T-cell (primary cell): ENCODE measurements around the gene SPAG17. TPM values are rescaled to one million over a fixed set of nuclear protein-coding genes. Genes with fewer than 3 reads are reported as not detected.
A peak's percentile ranks its signal among the peaks of the same experiment; 100 is the strongest.

Experiments used
- ATAC-seq, 4 experiments: fragments of 200-7000 bp in 3 of 4; fragments of 150-1000 bp in 1 of 4; cut with Tn5 transposase; replicated peaks in 1 of 4; 1 replicate in 3 of 4; 2 replicates in 1 of 4; pipeline ENCODE4 v1.10.0; 2021; ENCODE audit warnings: moderate library complexity in 3 of 4, mild to moderate bottlenecking in 2 of 4, moderate number of reproducible peaks in 1 of 4
- CTCF ChIA-PET, 2 donors: fragments of 300-600 bp; sonication (Branson Sonifier 250); formaldehyde crosslinking; loops; one replicate each; lab custom pipeline; 2022; ENCODE audit warnings: antibody characterized with exemption in 2 of 2; lab: Charles Lee
- POLR2A ChIA-PET, 2 donors: fragments of 300-600 bp; sonication (Branson Sonifier 250); formaldehyde crosslinking; loops; one replicate each; lab custom pipeline; 2022; ENCODE audit warnings: antibody characterized with exemption in 2 of 2; lab: Charles Lee
- DNase-seq, 35 experiments: peaks; one replicate each; pipeline versions ENCODE4 v3.0.0 to v3.0.0-alpha.2; 2013 to 2023
- H3K27ac ChIP-seq: one replicate; pipeline ENCODE4 v1.5.1; 2013; ENCODE audit warnings: low read length
- H3K27me3 ChIP-seq, 2 experiments: replicated peaks in 1 of 2; 1 replicate in 1 of 2; 2 replicates in 1 of 2; pipeline versions ENCODE4 v1.6.1 to v1.7.0; 2013; ENCODE audit warnings: low read length in 1 of 2, mixed read lengths in 1 of 2; ENCODE audit not compliant: control insufficient read depth in 2 of 2, insufficient read depth in 2 of 2; ENCODE audit errors: extremely low read depth in 1 of 2
- H3K36me3 ChIP-seq, 2 donors: 1 replicate in 1 of 2; 2 replicates in 1 of 2; pipeline versions ENCODE4 v1.6.1 to v1.7.0; 2013; ENCODE audit warnings: low read length in 1 of 2; ENCODE audit not compliant: control insufficient read depth in 2 of 2, insufficient read depth in 1 of 2; ENCODE audit errors: extremely low read depth in 1 of 2
- H3K4me1 ChIP-seq, 2 experiments: 1 replicate in 1 of 2; 2 replicates in 1 of 2; pipeline versions ENCODE4 v1.6.1 to v1.7.0; 2013; ENCODE audit warnings: low read length in 2 of 2, mixed read lengths in 1 of 2; ENCODE audit not compliant: insufficient read depth in 2 of 2, control insufficient read depth in 1 of 2; ENCODE audit errors: extremely low read depth in 1 of 2
- H3K4me3 ChIP-seq, 2 donors: 1 replicate in 1 of 2; 2 replicates in 1 of 2; pipeline versions ENCODE4 v1.5.1 to v1.7.0; 2013; ENCODE audit warnings: mild to moderate bottlenecking in 2 of 2, low read length in 1 of 2, moderate library complexity in 1 of 2; ENCODE audit not compliant: control insufficient read depth in 1 of 2; ENCODE audit errors: extremely low read depth in 1 of 2
- H3K9me3 ChIP-seq: 2 replicates; pipeline ENCODE4 v1.7.0; 2013
- H3K27ac Mint-ChIP-seq, 2 donors: one replicate each; pipeline ENCODE4 v1.8.0; 2020 to 2021; ENCODE audit warnings: mild to moderate bottlenecking in 2 of 2, mixed read lengths in 2 of 2
- H3K27me3 Mint-ChIP-seq, 2 donors: one replicate each; pipeline ENCODE4 v1.8.0; 2021 to 2022; ENCODE audit warnings: mixed read lengths in 2 of 2
- H3K36me3 Mint-ChIP-seq: one replicate; pipeline ENCODE4 v1.8.0; 2021; ENCODE audit warnings: mixed read lengths
- H3K4me1 Mint-ChIP-seq, 3 donors: one replicate each; pipeline ENCODE4 v1.8.0; 2020 to 2022; ENCODE audit warnings: mixed read lengths in 3 of 3, mild to moderate bottlenecking in 1 of 3
- H3K4me3 Mint-ChIP-seq, 3 donors: one replicate each; pipeline ENCODE4 v1.8.0; 2020 to 2022; ENCODE audit warnings: mild to moderate bottlenecking in 3 of 3, mixed read lengths in 3 of 3, moderate library complexity in 3 of 3
- H3K9me3 Mint-ChIP-seq, 3 donors: one replicate each; pipeline ENCODE4 v1.8.0; 2020 to 2022; ENCODE audit warnings: mixed read lengths in 3 of 3
- WGBS: methylation state at CpG from one replicate; pipeline ENCODE4 v1.1.5; 2013; ENCODE audit warnings: missing lambda C conversion rate; ENCODE audit not compliant: insufficient coverage; 5-methylcytosine and 5-hydroxymethylcytosine counted together
- total RNA-seq, 35 experiments: library from RNA in 6 of 35; stranded (reverse) in 6 of 35; fragments of 120-200 nt in 1 of 35; gene quantifications; one replicate each; pipeline versions ENCODE4 v1.2.1 to v1.2.4 and lab custom pipeline; 2013 to 2026

SPAG17 gene
- not detected for total RNA-seq
- not detected for total RNA-seq (2013)
- total RNA-seq (lab: John Stamatoyannopoulos, UW) = 0 to 0.18 (median 0) reads per million in 29 experiments

- Histone ChIP-seq H3K4me3 (peak within 1 kb of the TSS in 1 of 2 donors; percentile 25), H3K27ac (no peak within 1 kb of the TSS), H3K9me3 (no peaks in the 10 kb centered on the region), H3K27me3 (peaks cover 0 to 9% of the 10 kb centered on the region in 2 experiments), H3K4me1 (peaks cover 0 to 6% of the 10 kb centered on the region in 2 experiments), H3K36me3 (no peaks in the 10 kb centered on the region)
- no peak for DNase-seq
- Mint-ChIP-seq H3K4me1 (peaks cover 0 to 7% (median 0%) of the 10 kb centered on the region in 3 donors), H3K27me3 (peaks cover 14 to 16% of the 10 kb centered on the region in 2 donors), H3K36me3 (no peaks in the 10 kb centered on the region), H3K4me3 (peak within 1 kb of the TSS in 1 of 3 donors; percentile 57), H3K27ac (no peak within 1 kb of the TSS), H3K9me3 (peaks cover 4 to 7% (median 7%) of the 10 kb centered on the region in 3 donors)
- 7% methylated on average over 25 of the region's 30 CpGs for WGBS
- CTCF ChIA-PET = no interaction called here
- no peak for ATAC-seq
- POLR2A ChIA-PET = no interaction called here
Observed at GRCh38 chr1:118185084-118185832, at the start of gene SPAG17. SPAG17 (minus strand) TSS chr1:118185228; CDS start chr1:118185157, 71 bp downstream.

DNA sequence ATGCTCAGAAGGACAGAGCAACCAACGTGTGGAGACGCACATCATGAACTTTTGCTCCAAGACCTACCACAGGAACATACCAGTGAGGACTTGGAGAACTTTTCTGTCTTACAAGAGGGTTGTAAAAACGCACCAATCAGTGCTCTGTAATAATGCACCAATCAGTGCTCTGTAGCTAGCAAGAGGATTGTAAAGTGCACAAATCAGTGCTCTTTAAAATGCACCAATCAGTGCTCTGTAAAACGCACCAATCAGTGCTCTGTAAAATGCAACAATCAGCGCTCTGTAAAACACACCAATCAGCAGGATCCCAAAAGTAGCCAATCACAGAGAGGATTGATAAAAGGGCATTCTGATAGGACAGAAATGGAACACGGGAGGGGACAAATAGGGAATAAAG, 40.4 kb upstream of the SPAG17 start:
- ATAC-seq = no peak
- 43% methylated on average over 1 of the region's 6 CpGs for WGBS
- H3K36me3 Mint-ChIP-seq = no peaks in the 10 kb centered on the region
- Histone ChIP-seq H3K27ac (no peak overlapping the region), H3K4me3 (no peak overlapping the region), H3K36me3 (no peaks in the 10 kb centered on the region), H3K4me1 (no peaks in the 10 kb centered on the region), H3K27me3 (no peaks in the 10 kb centered on the region), H3K9me3 (no peaks in the 10 kb centered on the region)
- no peak overlapping the region for H3K27ac Mint-ChIP-seq
- no peaks in the 10 kb centered on the region for H3K4me1 Mint-ChIP-seq
- H3K9me3 Mint-ChIP-seq = no peaks in the 10 kb centered on the region
- no peak for DNase-seq
- CTCF ChIA-PET = no interaction called here
- POLR2A ChIA-PET = no interaction called here
- H3K27me3 Mint-ChIP-seq = no peaks in the 10 kb centered on the region
- no peak overlapping the region for H3K4me3 Mint-ChIP-seq

DNA sequence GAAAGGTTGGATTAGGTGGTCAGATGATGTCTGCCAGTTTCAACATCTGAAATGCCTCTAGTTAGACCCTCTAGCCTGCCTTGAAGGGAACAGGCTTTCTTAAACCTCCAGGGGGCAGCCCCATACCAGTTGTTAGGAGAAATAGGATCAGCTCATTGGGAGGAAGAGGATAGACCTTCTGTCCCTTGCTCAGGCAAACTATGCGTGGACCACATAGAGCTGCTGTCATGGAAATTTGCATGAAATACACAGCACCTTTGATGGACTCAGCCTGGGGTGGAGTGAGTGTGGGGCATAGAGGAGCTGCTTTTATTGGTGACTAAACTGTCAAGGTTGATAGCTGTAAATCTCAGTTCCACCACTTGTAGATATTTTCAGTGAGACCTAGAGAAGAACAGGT, 38.4 kb upstream of the SPAG17 start:
- no peaks in the 10 kb centered on the region for H3K4me1 Mint-ChIP-seq
- ATAC-seq = no peak

DNA sequence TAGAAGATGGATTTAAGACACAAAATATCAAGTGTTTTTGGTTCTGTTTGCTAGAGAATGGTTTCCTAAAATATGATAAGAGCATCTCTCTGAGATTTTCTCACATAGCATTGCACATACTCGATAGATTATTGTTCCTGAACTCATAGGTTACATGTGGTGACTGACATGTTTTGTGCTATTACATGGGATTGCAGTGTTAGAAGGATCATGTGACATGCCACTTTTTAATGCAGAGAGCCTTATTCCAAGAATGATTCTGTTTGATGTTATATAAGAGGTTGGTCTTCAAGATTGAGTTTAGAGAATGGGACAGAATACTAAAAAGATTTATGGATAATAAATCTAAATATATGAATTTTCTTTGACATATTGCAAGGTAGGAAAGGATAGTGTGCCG, 34.4 kb upstream of the SPAG17 start:
- CTCF ChIA-PET = no interaction called here
- no CpG with 5 or more reads among the region's 2 CpGs for WGBS

More for the DNA sequence above, 38.4 kb upstream of the SPAG17 start:
- Histone ChIP-seq H3K27me3 (no peaks in the 10 kb centered on the region), H3K27ac (no peak overlapping the region), H3K9me3 (no peaks in the 10 kb centered on the region), H3K4me3 (no peak overlapping the region), H3K4me1 (no peaks in the 10 kb centered on the region), H3K36me3 (no peaks in the 10 kb centered on the region)
- 69% methylated on average over 1 of the region's 1 CpG for WGBS
- POLR2A ChIA-PET = no interaction called here
- Mint-ChIP-seq H3K4me3 (no peak overlapping the region), H3K9me3 (no peaks in the 10 kb centered on the region), H3K27ac (no peak overlapping the region), H3K27me3 (no peaks in the 10 kb centered on the region), H3K36me3 (no peaks in the 10 kb centered on the region)
- DNase-seq = no peak
- CTCF ChIA-PET = no interaction called here

GRCh38 chr1:118217141-118217838, 32.3 kb upstream of the SPAG17 start:
- Mint-ChIP-seq H3K27me3 (peaks cover 4% of the 10 kb centered on the region in 2 donors), H3K4me1 (no peaks in the 10 kb centered on the region), H3K36me3 (no peaks in the 10 kb centered on the region), H3K27ac (no peak overlapping the region), H3K4me3 (no peak overlapping the region), H3K9me3 (peaks cover 0 to 8% (median 0%) of the 10 kb centered on the region in 3 donors)
- no peaks in the 10 kb centered on the region for H3K36me3 ChIP-seq
- H3K9me3 ChIP-seq = no peaks in the 10 kb centered on the region
- DNase-seq = no peak
- CTCF ChIA-PET = no interaction called here
- ATAC-seq = no peak
- no peaks in the 10 kb centered on the region for H3K27me3 ChIP-seq
- H3K4me3 ChIP-seq = no peak overlapping the region
- WGBS = 50% methylated on average over 4 of the region's 5 CpGs
- no peaks in the 10 kb centered on the region for H3K4me1 ChIP-seq
- POLR2A ChIA-PET = no interaction called here
- H3K27ac ChIP-seq = no peak overlapping the region

More for the DNA sequence above, 34.4 kb upstream of the SPAG17 start:
- Mint-ChIP-seq H3K27me3 (peaks cover 4% of the 10 kb centered on the region in 2 donors), H3K27ac (no peak overlapping the region), H3K4me1 (no peaks in the 10 kb centered on the region), H3K36me3 (no peaks in the 10 kb centered on the region), H3K9me3 (peaks cover 0 to 8% (median 0%) of the 10 kb centered on the region in 3 donors), H3K4me3 (no peak overlapping the region)
- H3K27ac ChIP-seq = no peak overlapping the region
- ATAC-seq = no peak
- no peaks in the 10 kb centered on the region for H3K27me3 ChIP-seq
- H3K4me3 ChIP-seq = no peak overlapping the region
- POLR2A ChIA-PET = no interaction called here
- no peaks in the 10 kb centered on the region for H3K4me1 ChIP-seq
- DNase-seq = no peak
- H3K36me3 ChIP-seq = no peaks in the 10 kb centered on the region
- H3K9me3 ChIP-seq = no peaks in the 10 kb centered on the region

- Histone ChIP-seq H3K27me3 (no peaks in the 10 kb centered on the region), H3K36me3 (no peaks in the 10 kb centered on the region), H3K4me3 (no peak overlapping the region), H3K9me3 (no peaks in the 10 kb centered on the region), H3K4me1 (no peaks in the 10 kb centered on the region), H3K27ac (no peak overlapping the region)
- POLR2A ChIA-PET = no interaction called here
- ATAC-seq = no peak
- DNase-seq = no peak
- peaks cover 4% of the 10 kb centered on the region in 2 donors for H3K27me3 Mint-ChIP-seq
- no CpG with 5 or more reads among the region's 2 CpGs for WGBS
- H3K4me3 Mint-ChIP-seq = no peak overlapping the region
- H3K4me1 Mint-ChIP-seq = no peaks in the 10 kb centered on the region
- CTCF ChIA-PET = no interaction called here
- no peaks in the 10 kb centered on the region for H3K36me3 Mint-ChIP-seq
- H3K9me3 Mint-ChIP-seq = peaks cover 0 to 8% (median 0%) of the 10 kb centered on the region in 3 donors
- H3K27ac Mint-ChIP-seq = no peak overlapping the region
Observed at GRCh38 chr1:118214866-118215265, 29.8 kb upstream of the SPAG17 start.
